Fibroblast of skin of left quadriceps (primary cell): ENCODE measurements around the gene TNFRSF9.
"Not testable (repeated sequence)": the region's sequence is repeated elsewhere in the genome, so short reads cannot be mapped to it uniquely, and the experiment has no call there.

Experiments
- DNase-seq, 2 experiments: peaks; one replicate each; pipeline ENCODE4 v3.0.0-alpha.2; 2013; ENCODE audit warnings: low read depth in 2 of 2

The TNFRSF9 gene

DNA sequence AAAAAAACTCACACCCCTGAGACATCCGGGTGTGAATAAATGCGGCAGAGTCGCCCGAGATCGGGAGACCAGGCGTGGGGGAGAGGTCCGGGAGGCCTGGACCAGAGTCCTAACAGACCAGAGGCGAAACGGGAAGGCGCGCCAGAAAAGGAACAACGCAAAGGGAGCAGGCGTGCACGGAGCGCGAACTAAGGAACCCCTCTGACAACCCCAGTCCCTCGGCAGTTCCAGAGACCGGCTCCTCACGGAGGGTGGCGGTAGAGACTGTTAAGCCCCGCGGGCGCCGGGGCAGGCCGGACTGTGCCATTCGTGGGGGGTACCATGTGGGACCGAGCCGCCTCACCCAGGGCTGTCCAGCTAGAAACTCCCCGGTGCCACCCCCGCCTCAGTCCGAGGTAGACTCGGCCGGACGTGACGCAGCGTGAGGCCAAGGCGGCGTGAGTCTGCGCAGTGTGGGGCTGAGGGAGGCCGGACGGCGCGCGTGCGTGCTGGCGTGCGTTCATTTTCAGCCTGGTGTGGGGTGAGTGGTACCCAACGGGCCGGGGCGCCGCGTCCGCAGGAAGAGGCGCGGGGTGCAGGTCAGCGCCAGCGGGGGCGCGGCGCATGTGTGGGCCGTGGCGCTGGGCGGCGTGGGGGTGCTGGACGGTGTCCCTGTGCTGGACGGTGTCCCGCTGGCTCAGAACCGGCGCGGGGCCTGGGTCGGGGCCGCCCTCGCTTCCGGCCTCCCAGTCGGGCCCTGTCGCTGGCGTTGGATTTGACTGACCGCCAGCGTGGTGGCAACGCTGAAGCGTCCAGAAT lies 20.8 kb upstream of the TNFRSF9 start, which contains the start of gene PARK7:
PARK7 (plus strand) TSS at position 496 of the 798 bp plus-strand sequence. CDS start 1,075 bp downstream, outside the sequence.
- DNase-seq: peak; percentile 98 to 99

GRCh38 chr1:7960867-7961215 lies 20.2 kb upstream of the TNFRSF9 start:
- DNase-seq: no peak

GRCh38 chr1:7960165-7960564 lies 19.5 kb upstream of the TNFRSF9 start:
- DNase-seq: no peak

DNA sequence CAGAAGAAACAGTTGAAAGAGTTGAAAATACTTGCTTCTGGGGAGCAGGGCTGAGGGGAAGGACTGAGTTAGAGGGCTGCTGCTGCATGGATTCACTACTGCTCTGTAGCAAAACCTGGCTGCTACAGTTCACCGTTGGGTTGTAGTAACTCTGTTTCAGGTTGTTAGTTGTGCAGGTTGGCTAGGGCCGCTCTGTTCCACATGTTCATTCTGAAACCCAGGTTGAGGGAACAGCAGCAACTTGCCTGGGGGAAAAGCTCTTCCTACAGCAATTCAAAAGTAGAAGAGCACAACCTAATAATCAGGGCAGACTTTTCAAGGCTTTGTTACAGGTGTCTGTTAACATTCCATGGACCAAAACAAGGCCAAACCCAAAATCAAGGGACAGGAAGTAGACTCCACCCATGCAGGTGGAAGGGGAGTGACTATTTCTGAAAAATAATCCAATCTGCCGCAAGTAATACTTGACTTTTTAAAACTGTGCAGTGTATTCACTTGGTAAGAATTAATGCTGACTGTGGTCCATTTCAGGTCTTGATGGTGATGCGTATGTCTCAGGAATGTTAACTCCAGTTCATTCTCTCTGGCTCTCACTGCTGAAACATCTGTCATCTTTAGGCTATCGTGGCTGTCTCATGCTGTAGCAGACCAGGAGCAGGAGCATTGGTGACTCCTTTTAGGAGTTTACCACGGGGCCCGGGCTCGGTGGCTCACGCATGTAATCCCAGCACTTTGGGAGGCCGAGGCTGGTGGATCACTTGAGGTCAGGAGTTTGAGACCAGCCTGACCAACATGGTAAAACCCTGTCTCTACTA lies 15.8 kb upstream of the TNFRSF9 start:
- DNase-seq: peak in 1 of 2 experiments; percentile 32

DNA sequence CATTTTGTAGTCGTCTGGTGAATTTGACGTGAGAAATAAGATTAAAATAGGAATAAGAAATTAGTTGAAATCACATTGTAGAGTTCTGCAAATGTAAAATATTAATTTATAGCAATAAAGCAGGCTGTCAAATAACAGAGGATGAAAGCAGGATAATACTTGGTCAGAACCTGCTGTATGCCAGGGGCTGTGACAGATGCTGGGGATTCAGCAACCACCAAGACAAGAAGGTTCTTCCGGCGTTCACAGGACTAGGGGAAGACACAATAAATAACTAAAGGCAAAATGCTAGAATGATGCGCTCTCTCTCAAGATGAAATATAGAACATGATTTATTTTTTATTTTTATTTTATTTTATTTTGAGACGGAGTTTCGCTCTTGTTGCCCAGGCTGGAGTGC lies 14.0 kb upstream of the TNFRSF9 start:
- DNase-seq: no peak

GRCh38 chr1:7953850-7954609 lies 13.4 kb upstream of the TNFRSF9 start:
- DNase-seq: peak; percentile 46

GRCh38 chr1:7952791-7953190 lies 12.2 kb upstream of the TNFRSF9 start:
- not testable (repeated sequence) for DNase-seq

DNA sequence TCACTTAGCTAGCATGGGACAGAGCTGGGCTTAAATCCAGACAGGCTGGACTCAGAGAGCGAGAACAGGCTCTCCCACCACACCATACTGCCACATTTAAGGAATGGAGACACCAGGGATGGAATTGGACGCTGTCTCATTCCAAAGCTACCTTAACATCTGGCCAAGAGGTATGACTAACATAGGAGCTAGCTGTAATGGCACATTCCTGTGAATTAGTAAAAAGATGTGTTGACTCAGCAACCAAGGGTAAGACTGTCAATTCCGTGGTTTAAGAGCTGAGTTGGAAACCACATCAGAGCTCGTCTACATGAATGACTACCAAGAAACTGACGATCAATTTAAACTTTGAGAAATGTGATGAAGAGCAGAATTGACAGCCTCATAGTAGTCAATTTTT lies 8.3 kb upstream of the TNFRSF9 start:
- DNase-seq: peak; percentile 79 to 80

GRCh38 chr1:7943251-7943650 lies 2.6 kb upstream of the TNFRSF9 start:
- DNase-seq: no peak

DNA sequence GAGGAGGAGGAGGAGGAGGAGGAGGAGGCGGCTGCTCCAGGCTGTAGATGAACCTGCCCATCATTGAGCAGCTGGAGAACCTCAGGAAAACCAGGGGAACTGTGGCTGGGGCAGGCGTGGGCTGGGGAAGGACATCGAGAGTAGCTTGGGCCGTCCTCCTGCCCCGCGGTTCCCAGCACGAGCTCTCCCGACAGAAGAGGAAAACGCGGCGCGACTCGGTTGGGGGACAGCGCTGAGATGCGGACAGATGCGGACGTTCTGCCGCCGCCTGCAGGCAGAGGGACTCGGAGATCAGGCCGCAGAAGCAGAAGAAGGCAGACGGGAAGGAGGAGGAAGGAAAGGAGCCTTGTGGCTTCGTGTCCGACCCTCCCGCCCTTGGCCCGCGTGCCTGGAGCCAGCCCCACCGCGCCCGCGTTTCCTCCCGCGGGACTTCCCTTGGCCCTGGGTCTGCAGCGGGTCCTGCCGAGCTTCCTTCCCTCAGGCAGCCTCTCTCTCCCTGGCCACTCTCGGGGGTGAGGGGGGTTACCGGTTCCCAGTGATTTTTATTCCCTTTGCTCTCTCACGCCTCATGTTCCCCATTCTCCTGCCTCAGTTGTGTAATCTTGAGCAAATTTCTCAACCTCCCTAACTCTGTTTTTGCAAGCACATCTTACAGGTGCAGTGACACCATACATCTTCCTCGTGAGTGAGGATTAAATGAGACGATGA lies 1.7 kb upstream of the TNFRSF9 start:
- no peak for DNase-seq

- no peak for DNase-seq
These were observed 776 bp upstream of the TNFRSF9 start for GRCh38 chr1:7941437-7941793.

DNA sequence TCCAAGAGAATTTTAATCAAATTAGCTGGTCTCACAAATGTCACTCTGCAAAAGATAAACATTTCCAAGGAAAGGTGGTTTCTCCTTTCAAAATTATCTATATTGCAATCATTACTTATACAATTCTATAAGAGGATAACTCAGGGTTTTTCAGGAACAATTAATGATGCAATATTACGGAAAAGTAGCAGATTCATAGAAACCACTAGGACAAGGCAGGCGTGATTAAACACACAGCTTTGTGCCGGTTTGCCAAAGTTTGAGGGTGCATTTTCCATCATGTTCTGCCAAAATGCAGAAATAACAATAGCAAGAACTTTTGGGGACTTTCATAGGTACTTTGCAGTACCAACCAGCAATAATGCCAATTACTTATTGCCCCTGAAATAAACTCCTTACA lies 605 bp downstream of the TNFRSF9 start:
- DNase-seq: no peak

DNA sequence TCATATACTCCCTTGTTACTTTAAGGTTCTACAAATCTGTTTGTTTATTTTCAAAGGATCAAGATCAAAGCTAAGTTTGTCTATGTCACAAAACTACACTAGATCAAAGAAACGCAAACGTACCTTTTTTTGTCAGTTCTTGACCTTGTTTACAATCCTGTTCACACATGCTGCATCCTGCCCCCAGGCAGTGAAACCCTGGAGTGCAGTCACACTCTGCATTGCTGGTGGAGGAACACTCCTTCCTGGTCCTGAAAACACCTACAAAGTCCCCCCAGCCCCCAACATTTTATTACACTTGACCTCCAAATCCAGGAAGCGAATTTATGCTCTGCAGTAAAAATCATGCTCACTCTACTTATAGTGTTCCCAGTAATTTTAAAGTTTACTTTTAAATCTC lies 2.6 kb downstream of the TNFRSF9 start:
- no peak for DNase-seq

DNA sequence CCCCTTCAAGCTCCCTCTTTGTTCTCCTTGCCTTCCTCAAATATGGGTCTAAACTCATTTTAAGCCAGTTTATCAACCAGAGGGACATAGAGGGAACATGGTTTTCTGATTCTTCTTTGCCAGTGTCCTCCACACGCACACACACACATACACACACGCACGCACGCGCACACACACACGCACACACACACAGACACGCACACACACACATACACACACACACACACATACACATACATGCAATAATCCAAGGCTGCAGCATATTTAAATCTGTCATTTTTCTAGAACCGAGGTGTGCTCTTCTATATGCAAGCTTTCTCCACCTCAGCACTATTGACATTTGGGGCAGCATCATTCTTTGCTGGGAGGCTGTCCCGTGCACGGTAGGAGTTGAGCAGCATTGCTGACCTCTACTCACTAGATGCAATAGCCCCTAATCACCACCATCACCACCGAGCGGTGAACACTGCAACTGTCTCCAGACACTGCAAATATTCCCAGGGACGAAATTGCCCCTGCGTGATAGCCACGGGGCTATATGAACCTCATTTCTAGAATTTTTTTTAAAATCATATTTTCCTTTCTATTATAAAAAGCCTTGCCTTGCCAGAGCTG lies 8.0 kb downstream of the TNFRSF9 start:
- DNase-seq: no peak

DNA sequence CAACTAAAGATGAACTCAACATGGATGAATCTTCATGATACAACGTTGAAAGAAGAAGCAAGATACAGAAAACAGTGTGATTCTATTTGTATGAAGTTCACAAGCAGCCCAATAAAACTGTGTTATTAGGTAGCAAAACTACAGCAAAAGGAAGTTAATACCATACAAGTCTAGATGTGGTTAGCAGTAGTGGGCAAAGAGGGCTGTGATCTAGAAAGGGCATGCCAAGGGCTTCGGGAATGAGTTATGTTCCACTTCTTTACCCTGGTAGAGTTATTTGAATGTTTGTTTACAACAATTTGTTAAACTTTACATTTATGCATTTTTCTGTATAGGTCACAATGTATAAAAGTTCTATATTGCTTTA lies 9.2 kb downstream of the TNFRSF9 start:
- no peak for DNase-seq

DNA sequence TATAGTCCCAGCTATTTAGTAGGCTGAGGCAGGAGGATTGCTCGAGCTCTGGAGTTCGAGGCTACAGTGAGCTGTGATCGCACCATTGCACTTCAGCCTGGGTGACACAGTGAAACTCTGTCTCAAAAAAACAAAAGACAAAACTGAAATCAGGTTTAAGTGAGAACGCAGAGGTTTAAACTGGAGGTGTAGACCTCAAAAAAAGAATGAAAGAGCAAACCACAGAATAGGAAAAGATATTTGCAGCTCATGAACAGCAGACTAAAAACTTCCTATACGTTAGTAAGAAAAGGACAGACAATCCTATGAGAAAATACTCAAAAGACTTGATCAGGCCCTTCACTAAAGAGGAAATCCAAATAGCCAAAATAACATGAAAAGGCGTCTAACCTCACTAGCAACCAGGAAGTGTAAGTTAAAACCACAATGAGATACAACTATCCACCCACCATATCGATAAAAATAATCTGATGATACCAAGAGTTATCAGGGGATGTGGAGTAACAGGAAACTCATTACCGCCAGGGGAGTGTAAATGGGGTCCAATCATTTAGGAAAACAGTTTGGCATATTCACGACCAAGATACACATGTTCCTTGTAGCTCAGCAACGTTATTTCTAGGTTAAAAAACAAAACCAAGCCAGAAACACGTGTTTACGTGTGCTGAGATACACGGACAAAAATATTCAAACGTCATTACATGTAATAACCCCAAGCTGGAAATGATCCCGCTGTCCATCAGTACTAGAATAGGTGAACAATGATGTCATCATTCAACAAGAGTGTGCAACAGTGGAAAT lies 9.8 kb downstream of the TNFRSF9 start:
- no peak for DNase-seq

DNA sequence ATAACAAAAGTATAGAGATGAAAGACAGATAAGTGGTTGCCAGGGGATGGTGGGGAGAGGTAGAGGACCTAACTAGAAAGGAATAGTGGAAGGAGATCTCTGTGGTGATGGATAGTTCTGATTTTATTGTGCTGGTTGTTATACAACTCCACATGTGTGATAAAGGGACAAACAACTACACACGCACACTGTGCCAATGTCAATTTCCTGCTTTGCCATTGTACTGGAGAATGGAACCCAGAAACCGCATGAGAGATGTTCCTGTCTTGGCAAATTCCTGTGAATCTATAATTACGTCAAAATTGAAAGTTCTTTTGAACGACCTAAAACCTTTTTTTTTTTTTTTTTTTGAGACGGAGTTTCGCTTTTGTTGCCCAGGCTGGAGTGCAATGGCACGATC lies 11.0 kb downstream of the TNFRSF9 start:
- no peak for DNase-seq

GRCh38 chr1:7928247-7928646 lies 12.4 kb downstream of the TNFRSF9 start:
- DNase-seq: no peak

- DNase-seq: not testable (repeated sequence)
These were observed 13.6 kb downstream of the TNFRSF9 start for GRCh38 chr1:7927061-7927460.

DNA sequence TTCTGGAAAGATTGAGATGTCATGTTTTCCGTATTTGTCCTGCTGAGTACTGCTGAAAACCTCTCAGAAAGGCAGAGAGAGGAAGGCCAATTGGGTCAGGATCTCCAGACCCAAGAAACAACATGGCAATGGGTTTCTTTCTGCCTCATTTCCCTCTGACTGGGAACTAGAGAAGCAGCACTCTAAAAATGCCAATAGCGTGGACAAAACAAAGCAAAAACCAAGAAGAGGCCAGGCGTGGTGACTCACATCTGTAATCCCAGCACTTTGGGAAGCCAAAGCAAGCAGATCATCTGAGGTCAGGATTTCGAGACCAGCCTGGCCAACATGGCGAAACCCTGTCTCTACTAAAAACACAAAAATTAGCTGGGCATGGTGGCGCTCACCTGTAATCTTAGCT lies 18.3 kb downstream of the TNFRSF9 start:
- DNase-seq: no peak

DNA sequence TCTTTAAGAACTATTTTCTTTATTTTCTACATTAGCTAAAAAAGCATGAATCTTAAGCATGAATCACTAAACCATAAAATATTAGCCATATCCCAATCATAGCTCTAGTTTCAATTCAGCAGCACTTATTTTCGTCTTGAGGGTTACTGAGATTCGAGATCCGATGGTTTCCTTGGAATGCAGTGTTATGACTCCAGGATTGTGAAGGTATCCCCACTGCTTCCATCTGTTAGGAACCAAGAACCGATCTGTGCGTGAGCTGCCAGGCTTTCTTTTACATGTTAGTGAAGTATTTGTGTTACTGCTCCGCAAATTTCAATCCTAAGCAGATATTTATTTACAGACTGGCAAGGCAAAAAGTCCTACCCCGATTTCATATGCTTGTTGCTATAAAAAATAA lies 18.8 kb downstream of the TNFRSF9 start:
- DNase-seq: no peak
